H4 (cell line): ENCODE results near the gene TESK1. TPM values are rescaled to one million over a fixed set of nuclear protein-coding genes. Genes with fewer than 3 reads are reported as not detected.
"Not testable (repeated sequence)": the region's sequence is repeated elsewhere in the genome, so short reads cannot be mapped to it uniquely, and the experiment has no call there.

ENCODE experiments used
- DNase-seq: peaks from one replicate; pipeline ENCODE4 v3.0.0-alpha.2; 2015; ENCODE audit warnings: low spot score
- total RNA-seq: library from RNA; depleted of rRNA; stranded (reverse); fragments of >200 nt; shearing (Covaris generic); gene quantifications from 2 replicates; pipeline ENCODE4 v1.2.3, GENCODE V29; 2014

TESK1 gene
- total RNA-seq, 1 experiment from 2014 or later: 5.4 TPM

- not testable (repeated sequence) for DNase-seq
Observed at GRCh38 chr9:35579659-35580227, 25.3 kb upstream of the TESK1 start.

DNA sequence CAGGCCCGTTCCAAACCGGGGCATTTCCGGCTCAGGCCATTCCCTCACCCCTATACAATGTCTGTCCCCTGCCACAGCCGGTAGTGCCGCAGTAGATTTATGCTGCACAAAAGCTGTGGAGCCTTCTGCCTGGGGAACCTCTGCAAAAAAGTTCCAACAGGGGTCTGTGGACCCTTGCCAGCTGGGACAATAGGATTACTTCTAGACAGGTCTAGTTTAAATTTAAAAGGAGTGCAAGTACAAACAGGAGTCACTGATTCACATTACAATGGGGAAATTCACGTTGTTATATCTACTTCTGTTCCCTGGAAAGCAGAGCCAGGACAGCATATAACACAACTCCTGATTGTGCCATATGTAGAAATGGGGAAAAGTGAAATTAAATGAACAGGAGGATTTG, 21.5 kb upstream of the TESK1 start:
- DNase-seq: not testable (repeated sequence)

GRCh38 chr9:35584681-35585080, 20.4 kb upstream of the TESK1 start:
- DNase-seq: not testable (repeated sequence)

DNA sequence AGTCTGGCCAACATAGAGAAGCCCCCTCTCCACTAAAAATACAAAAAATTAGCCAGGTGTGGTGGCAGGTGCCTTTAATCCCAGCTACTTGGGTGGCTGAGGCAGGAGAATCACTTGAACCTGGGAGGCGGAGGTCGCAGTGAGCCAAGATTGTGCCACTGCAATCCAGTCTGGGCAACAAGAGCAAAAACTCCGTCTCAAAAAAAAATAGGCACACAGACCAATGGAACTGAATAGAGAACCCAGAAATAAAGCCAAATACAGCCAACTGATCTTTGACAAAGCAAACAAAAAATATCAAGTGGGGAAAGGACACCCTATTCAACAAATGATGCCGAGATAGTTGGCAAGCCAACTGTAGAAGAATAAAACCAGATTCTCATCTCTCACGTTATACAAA, 16.6 kb upstream of the TESK1 start:
- DNase-seq: not testable (repeated sequence)

DNA sequence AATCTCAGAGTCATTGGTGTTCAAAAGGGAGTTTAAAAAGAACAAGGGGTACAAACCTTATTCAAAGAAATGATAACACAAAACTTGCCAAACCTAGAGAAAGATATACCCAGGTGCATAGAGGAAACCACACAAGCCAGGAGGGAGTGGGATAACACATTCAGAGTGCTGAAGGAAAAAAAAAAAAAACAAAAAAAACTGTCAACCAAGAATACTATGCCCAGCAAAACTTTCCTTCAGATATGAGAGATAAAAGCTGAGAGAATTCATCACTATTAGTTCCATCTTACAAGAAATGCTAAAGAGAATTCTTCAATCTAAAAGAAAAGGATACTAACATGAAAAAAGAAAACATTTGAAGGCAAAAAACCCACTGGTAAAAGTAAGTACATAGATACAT, 11.5 kb upstream of the TESK1 start:
- DNase-seq: no peak

GRCh38 chr9:35594471-35594870, 10.6 kb upstream of the TESK1 start:
- no peak for DNase-seq

DNA sequence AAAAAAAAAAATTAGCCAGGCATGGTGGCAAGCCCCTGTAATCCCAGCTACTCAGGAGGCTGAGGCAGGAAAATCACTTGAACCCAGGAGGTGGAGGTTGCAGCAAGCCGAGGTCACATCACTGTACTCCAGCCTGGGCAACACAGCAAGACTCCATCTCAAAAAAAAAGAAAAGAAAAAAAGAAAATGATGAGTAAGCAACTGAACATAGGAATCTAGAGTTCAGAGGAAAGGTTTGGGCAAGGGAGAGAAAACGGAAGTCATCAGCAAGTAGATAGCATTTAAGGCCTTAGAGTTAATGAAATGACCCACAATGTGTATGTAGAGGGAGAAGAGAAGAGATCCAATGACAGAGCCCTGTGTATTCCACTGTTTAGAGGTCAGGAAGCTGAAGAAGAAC, 8.2 kb upstream of the TESK1 start:
- DNase-seq: not testable (repeated sequence)

DNA sequence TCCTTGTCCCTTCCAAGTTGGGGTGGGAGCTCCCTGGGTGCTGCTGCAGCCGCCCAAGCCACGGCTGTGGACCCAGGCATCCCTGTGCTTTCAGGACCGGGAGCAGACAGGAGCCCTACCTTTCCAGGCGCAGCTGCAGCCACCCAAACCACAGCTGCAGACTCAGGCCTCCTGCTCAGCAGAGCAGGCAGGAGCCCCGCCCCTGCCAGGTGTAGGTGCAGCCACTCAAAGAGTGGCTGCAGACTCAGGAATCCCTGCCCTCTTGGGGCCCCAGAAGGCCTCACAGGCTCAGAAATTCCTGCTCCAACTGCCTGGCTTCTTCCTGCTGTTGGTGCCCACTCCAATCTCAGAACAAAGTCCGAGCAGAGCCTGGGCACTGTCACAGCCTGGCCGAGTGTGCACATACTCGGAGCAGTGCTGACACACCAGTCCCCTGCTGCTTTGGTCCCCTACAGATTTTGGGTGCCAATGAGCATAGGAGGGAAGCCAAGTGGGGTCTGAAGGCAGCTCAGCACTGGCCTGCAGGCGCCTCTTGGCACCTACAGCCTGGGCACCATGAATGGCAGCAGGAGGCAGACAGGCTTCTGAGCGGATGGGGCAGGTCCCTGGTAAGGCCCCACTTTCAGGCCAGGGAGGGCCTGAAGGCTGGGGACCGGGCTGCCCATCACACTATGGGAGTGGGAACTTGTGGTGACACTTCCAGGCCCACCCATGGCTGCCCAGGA, 6.0 kb upstream of the TESK1 start:
- no peak for DNase-seq

DNA sequence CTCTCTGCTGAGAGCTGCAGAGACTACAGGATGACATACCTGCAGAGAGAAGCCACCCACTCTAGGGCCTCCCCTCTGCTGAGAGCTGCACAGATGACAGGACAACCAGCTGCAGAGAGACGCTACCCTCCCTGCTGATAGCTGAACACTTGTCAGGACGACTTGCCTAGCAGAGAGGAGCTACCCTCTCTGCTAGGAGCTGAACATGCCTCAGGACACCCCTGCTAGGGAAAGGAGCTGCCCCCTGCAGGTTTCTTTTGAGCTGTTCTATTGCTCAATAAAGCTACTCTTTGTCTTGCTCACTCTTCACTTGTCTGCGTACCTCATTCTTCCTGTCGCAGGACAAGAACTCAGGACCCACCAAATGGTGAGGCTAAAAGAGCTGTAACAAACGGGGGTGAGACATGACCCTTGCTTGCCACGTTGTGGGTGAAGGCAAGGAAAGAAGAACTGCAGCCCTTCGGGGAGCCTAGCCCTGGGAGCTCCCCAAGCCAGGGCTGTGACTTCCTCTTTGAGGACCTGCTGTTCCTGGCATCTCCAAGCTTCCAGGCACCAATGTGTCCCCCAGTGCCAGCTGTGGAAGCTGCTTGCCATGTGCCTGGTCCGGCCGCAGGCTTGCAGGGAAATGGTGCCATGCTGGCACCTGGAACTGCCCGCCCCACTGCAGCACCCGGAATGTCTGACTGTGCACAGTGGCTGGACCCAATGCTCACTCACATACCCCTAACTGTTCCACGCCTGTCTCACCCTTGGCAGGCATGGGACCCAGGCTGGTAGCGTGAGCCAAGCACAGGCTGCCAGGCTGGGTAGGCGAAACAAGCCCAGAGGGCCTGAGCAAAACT, 5.1 kb upstream of the TESK1 start:
- DNase-seq: no peak

- no peak for DNase-seq
Observed at GRCh38 chr9:35603506-35603985, 1.5 kb upstream of the TESK1 start.

- DNase-seq: peak; percentile 100
Observed at GRCh38 chr9:35603986-35604577, 980 bp upstream of the TESK1 start.

GRCh38 chr9:35605351-35606137, 482 bp downstream of the TESK1 start:
- no peak for DNase-seq

DNA sequence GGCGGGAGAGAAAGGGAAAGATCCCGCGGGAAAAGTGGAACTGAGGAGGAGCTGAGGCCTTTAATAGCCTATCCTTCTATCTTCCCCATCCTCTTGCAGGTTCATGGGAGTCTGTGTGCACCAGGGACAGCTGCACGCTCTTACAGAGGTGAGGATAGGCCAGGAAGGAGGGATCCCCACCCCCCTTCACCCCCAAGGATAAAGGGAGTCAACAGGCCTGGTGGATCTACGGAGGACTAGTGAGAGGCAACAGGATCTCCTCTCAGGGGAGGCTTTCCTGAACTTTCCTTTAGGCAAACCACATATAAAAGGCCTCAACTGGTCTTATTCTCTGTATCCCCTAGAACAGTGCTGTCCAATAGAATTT, 1.1 kb downstream of the TESK1 start:
- DNase-seq: no peak

- DNase-seq: no peak
Observed at GRCh38 chr9:35606726-35607125, 1.7 kb downstream of the TESK1 start.

- no peak for DNase-seq
Observed at GRCh38 chr9:35608221-35608620, 3.2 kb downstream of the TESK1 start.

- DNase-seq: no peak
Observed at GRCh38 chr9:35609001-35609819, 4.1 kb downstream of the TESK1 start.

DNA sequence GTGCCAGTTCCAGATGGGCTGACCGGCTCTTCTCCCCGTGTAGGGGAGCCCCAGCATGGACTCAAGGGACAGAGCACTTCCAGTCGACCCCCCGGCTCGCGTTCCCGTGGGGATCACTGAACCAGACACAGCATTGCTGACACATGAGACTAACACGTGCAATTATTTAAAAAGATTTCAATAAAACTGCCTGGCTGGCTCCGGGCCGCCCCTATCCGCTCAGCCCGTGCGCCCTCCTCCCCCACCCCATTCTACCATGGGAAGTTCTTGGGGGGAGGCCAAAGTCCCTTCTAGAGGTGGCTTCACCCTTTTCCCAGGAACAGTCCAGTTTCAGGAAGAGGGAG, 4.7 kb downstream of the TESK1 start:
- DNase-seq: no peak

DNA sequence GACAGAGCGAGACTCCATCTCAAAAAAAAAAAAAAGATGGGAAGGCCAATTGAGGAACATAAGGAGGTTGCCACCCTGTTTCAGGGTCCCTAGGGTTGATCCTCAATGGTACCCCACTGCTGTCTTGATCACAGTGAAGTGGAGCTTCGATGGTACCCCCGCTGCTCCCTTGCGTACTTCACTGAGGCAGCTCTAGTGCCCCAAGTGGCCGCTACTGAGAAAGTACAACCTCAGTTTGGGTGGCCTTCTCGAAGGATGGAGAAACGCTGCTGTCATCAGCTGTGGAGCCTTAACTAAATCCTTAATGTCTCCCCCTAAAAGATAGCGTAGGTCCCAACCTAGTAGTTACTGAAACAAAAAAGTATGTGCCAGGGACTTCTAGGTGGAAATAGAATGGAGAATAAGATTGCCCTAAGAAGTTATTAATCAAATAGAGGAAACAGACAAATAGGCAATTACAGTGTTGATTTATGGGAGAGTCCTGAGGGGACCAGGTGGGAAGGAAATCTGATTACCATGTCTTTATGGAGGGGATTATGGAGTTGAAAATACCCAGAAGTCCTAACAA, 6.3 kb downstream of the TESK1 start:
- no peak for DNase-seq

DNA sequence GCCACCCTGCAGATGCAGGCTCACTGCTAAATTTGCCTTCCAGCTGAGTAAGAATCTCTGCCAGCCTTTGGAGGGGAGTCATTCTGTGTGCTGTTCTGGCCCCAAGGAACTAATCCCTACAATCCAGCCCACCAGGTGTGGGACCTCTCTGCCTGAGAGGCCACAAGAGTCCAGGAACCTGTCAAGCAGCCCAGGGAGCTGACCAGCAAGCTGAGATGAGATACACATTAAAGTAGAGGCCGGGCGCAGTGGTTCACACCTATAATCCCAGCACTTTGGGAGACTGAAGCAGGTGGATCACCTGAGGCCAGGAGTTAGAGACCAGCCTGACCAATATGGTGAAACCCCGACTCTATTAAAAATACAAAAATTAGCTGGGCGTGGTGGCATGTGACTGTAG, 7.0 kb downstream of the TESK1 start:
- DNase-seq: not testable (repeated sequence)

DNA sequence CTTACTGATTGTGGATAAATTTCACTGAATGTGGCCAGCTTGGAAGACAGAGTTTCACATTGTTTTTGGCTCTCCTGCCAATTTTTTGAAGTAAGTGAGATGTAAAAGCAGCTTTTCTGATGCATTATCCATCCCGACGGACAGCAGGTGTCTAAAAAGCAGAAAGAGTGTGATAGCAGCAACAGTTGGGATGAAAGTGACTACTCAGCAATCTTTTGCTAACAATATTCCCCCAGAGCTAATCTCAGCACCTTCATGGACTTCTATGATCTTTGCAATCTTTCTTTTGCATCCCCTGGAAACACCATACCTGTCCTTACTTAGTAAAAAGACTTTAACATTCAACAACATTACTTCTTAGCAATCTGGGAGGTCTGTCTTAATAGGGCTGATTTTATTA, 7.8 kb downstream of the TESK1 start:
- DNase-seq: no peak
